ENCODE data around the gene ECHDC3.
"Not testable (repeated sequence)": the region's sequence is repeated elsewhere in the genome, so short reads cannot be mapped to it uniquely, and the experiment has no call there.

Gene ECHDC3

DNA sequence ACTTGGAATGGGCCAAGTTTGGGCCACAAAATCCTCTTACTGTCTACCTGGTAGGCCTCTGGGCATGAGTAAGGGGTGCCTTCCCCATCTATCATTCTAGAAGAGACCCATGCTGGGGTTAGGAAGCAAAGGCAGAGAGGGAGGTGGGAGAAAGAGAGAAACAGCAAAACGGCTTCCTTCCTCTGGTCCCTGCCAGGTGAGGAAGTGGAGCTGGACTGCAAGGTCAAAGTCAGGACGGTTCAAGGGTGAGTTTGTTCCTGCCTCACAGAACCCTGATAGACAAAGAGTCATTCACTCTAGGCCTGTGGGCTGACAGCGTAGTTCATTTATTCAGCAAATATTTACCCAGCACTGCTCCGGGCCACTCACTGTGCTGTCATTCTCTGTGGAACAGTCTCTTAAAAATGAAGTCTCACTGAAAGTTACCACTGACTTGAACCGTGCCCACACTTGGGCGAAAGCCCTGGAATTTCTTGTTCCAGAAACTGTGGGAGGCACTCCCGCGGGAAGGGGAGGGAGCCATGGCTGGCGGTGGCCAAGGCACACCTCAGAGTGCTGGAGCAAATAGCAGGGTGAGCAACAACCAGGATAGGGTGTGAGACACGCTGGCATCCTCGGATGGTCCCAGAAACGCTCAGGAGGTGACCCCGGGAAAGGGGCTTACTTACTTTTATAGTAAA, 26.2 kb upstream of the ECHDC3 start:
- no peak for DNase-seq (ENCODE audit: low spot score)

DNA sequence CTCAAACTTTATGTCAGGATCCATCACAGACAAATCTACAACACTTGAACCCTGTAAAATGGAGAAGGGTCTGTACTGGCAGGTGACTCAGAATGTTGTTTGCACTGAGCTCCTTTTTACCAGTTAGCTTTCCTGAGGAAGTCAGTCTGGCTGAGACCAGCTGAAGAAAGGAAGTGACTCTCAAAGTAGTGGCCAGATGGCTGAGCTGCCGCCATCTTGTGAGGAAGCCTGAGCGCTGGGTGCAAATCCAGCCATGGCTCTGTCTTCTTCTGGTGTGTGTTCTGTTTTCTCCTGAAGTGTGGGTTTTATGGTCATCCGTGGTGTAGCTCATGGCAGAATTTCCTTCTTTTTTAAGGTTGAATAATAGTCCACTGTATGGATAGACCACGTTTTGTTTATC, 25.5 kb upstream of the ECHDC3 start:
- no peak for DNase-seq (ENCODE audit: low spot score)

DNA sequence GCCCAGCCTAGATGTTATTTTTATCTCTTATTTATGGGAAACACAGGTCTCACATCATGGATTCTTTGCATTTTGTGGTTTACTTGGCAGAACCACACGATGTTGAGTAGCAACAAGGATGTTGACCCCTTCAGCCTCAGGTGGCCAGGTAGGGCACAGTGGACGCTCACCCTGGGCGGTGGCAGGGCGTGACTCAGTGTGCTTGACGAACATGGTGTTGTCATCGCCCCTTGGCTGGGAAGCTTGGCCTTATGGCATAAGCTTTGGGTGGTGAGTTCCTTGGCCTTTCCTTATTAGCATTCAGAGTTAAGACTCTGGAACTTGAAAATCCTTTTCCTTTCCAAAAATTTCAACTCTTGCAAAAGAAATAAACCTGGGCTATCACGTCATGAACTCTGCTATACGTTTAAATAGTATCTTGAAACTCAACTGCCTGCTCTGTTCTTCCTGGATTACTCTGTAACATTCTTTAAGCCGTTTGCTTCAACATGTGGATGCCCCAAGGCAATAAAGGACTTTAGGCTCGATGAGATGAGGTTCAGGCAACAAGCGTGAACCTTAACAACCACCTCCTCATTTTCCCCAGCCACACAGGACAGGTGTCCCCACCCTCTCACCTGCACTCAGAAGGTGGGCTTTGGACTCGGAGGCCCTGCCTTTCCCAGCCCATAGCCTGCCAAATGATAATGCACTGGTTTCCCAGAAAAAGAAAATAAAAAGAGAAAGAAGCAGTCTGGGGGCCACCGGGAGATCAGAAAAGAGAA, 22.5 kb upstream of the ECHDC3 start:
- no peak for DNase-seq (ENCODE audit: low spot score)

DNA sequence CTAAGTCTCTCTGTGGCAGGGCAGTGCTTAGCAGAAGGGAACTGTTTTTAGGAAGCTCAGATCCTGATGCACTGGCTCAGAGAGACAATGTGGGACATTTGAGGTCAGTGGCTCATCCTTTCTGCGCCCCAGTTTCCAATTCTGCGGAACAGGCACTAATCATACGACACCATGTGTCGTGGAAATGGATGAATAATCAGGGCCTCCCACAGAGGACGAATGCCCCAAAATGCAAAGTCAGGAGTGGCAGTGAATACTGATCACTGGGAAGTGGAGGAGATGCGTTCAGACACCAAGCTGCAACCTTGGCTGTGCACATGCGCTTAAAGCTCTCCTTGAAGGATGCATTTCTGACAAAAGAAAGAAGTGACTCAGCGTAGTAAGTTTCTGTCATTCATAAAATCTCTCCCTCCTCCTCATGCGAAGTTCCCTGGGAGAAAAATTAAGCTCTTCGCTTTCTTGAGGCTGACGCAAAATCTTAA, 21.9 kb upstream of the ECHDC3 start:
- no peak for DNase-seq (ENCODE audit: low spot score)

DNA sequence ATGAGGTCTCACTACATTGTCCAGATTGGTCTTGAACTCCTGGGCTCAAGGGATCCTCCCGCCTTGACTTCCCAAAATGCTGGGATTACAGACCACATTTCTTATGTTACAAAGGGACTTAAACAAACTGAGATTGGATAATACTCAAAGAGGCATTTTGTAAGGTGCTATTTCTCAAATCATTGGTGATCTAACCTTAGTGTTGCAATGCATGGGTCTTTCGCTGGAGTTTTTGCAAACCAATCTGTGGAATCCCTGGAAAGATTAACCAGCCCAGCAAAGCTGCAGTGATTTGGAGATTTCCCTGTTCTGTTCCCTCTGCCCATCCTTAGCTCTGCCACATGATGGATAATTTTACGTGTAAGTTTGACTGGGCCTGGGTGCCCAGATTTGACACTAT, 20.4 kb upstream of the ECHDC3 start:
- no peak for DNase-seq (ENCODE audit: low spot score)

DNA sequence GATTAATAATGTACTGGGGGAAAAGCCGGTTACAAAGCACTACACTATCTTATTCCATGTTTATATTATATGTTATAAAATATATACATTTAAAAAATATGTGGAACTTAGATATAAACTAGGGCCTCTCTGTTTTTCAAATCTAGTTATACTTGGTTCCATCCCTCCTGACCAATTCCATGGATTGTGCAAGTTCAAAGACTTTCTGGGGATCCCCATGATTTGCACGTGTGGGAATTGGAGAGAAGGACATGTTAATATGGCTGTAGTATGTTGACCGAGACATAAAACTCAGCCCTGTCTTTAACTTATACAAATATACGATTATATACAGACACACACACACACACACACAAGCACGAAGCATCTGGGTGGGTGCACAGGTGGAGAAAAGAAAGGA, 18.8 kb upstream of the ECHDC3 start:
- DNase-seq (ENCODE audit: low spot score): no peak

DNA sequence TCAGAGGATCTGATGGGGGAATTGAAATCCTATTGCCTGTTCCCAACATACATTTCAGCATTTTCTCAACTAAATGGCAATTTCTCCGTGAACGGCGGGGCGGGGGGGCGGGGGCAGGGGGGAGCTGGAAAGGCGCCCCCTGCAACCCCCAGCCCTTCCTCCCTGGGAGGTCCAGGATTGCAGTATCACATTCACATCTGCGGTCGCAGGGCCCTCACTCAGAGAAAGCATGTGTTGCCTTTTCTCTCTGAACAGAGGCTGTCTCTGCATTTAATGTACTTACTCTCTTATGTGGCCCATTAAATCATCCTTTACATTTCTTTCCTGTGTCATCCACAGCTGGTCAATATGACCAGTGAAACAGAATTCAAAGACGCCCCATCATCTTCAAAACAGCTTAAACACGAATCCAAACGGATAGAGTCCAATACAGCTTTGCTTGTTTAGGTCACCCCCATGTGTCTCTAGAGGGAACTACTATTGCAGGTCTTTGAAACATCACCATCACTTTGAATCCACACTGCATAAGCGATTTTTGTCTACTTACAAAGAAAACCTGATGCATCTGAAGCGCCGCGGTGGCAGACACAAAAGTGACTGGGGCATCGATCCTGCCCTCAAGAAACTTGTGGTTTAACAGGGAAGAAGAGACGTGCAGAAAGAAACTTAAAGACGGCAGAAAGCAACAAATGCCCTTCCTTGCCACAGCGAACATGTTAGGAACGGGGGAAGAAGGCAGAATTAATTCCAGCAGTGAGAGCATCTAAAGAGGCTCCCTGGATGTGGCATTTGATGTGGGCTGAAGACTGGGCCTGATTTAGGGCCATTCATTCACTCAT, 17.0 kb upstream of the ECHDC3 start:
- DNase-seq (ENCODE audit: low spot score): no peak

DNA sequence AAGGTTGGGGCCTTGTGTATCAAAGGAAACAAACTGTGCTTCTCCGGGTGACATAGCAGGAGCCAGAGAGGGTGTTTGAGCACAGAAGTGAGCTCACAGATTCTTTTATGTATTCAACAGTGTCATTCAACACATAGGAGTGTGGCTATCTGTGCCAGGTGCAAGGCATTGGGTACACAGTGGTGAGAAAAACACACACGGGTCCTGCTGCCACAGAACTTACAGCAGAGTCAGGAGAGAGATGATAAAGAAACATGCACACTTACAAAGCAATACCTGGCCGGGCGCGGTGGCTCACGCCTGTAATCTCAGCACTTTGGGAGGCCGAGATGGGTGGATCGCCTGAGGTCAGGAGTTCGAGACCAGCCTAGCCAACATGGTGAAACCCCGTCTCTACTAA, 16.3 kb upstream of the ECHDC3 start:
- no peak for DNase-seq (ENCODE audit: low spot score)

DNA sequence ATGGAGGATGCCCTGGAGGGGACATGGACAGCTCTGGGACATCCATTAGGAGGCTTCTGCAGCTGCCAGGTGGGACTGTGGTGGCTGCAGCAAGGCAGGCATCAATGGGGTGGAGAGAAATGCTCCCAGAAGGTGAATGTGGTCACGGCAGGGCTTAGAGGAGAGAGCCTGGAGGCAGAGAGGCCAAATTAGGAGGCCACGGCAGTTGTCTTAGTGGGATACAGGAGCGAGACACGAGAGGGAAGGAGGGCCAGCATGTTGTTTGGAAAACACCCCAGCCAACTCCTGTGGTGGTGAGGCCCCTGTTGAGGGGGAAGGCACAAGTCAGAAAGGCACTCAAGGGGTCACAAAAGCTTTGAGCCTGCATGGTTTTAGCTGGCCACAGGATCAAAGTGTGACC, 14.6 kb upstream of the ECHDC3 start:
- DNase-seq (ENCODE audit: low spot score): no peak

DNA sequence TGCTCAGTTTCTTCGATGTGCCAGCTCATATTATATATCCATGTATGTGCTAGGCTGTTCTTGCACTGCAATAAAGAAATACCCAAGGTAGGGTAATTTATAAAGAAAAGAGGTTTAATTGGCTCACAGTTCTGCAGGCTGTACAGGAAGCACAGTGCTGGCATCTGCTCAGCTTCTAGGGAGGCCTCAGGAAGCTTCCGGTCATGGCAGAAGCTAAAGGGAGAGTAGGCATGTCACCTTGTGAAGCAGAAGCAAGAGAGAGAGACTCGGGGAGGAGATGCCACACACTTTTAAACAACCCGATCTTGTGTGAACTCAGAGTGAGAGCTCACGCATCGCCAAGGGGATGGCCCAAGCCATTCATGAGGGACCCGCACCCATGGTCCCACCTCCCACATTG, 13.8 kb upstream of the ECHDC3 start:
- DNase-seq (ENCODE audit: low spot score): no peak

DNA sequence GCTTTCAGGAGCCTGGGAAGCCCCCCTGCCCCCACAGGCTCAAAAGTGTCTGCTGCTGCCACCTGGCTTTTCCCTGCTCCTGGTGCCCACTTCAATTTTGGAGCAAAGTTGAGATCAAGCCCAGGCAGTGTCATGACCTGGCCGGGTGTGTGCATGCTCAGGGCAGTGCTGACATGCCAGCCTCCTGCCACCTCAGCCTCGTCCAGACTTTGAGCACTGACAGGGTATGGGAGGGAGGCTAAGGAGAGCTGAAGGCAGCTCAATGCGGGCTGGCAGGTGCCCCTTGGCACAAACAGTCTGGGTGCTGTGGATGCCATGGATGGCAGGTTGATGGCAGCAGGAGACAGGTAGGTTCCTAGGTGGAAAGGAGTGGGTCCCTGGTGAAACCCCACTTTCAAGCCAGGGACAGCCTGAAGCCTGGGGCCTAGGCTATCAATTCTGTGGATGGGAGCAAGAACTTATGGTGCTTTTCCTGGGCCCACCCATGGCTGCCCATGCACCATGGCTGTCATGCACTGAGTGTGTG, 12.3 kb upstream of the ECHDC3 start:
- DNase-seq (ENCODE audit: low spot score): no peak

DNA sequence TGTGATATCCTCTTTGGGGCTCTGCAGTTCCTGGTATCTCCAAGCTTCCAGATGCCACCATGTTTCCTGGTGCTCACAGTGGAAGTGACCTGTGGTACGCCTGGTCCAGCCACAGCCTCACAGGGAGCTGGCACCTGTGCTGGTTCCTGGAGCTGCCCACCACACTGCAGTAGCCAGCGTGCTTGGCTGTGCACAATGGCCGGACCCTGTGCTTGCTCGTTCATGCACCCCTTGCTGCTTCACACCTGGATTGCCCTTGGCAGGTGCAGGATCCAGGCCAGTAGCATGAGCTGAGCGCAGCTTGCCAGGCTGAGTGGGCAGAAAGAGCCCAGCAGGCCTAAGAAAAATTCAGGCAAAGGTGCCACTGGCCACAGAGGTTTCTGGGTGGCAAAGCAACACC, 11.4 kb upstream of the ECHDC3 start:
- DNase-seq (ENCODE audit: low spot score): no peak

DNA sequence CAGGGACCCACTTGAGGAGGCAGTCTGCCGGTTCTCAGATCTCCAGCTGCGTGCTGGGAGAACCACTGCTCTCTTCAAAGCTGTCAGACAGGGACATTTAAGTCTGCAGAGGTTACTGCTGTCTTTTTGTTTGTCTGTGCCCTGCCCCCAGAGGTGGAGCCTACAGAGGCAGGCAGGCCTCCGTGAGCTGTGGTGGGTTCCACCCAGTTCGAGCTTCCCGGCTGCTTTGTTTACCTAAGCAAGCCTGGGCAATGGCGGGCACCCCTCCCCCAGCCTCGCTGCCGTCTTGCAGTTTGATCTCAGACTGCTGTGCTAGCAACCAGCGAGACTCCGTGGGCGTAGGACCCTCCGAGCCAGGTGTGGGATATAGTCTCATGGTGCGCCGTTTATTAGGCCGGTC, 5.4 kb upstream of the ECHDC3 start:
- not testable (repeated sequence) for DNase-seq (ENCODE audit: low spot score)

DNA sequence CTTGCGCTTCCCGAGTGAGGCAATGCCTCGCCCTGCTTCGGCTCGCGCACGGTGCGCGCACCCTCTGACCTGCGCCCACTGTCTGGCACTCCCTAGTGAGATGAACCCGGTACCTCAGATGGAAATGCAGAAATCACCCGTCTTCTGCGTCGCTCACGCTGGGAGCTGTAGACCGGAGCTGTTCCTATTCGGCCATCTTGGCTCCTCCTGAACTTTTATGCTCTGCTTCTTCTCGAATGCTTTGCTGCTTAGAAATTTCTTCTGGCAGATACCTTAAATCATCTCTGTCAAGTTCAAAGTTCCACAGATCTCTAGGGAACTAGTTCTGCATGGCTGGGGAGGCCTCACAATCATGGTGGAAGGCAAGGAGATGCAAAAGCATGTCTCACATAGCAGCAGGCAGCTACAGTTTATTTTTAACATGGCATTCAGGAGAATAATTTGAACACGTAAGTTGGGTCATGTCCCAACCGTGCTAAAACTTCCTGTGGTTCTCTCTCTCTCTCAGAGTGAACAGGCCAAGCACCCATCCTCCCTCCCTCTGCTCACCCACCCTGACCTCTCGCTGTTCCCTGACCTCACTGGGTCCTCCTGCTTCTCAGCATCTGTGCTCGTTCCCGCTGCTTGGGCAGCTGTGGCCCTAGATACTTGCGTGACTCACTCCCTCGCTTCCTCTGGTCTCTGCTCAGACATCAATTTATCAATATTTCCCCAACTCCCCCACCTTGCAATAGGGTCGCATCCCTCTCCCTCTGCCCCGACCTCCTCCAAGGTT, 4.7 kb upstream of the ECHDC3 start:
- DNase-seq (ENCODE audit: low spot score): not testable (repeated sequence)

DNA sequence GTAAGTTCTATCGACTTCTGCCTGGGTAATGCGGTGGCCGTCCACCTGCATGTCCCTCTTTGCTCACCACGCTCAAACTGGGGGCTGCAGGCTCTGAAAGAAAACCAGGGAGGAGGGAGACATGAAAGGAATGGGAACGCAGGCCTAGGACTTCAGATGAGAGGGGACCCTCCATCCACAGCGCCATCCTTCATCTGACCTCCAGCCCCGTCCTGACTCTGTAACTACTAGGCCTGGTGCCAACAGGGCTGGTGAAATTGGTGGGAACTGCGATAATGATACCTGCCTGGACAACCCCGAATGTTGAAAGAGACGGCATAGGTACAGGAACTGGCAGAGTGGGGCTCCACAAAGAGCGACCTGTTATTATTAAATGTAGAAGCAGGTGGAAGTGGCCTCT, 1.3 kb upstream of the ECHDC3 start:
- DNase-seq (ENCODE audit: low spot score): no peak

DNA sequence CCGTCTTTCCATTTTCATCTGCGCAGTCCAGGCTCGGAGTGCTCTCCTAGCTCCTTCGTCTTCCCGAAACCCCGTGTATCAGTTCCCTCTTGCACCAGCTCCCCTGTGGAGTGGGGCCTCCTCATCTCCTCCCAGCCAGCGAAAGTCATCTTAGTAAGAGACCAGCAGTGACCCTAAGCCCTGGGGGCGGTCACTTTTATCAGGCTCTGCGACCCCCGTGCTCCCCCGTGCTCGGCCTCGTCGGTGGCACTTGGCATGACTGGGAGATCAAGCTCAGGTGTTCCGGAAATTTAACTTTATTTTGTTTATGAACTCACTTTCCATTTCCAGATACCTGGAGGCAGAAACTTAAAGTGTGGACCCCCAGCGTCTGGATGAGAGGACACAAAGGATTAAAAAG, 574 bp upstream of the ECHDC3 start:
- DNase-seq (ENCODE audit: low spot score): no peak

DNA sequence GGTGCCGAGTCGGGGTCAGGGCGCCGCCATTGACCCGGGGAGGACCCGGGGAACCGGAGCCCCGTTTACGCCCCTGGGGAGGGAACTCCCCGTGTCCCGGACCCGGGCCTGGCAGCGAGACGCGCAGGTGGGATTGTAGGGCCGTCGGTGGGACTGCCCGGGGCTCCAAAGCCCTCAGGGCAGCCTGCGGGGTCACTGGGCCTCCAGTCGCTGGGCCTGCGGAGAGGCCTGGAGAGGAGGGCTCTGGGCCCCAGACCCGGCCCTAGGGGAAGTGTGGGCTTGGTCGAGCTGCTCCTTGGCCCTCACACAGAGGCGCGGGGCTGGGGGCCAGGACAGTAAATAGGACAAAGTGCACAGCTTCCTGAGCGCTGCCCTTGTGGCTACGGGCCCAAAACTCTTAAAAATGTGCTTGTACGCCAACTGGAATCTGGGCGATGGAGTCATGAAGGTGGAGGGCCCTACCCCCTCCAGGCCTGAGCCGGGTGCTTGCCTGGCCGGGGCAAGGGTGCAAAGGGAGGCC, 657 bp downstream of the ECHDC3 start:
- no peak for DNase-seq (ENCODE audit: low spot score)

DNA sequence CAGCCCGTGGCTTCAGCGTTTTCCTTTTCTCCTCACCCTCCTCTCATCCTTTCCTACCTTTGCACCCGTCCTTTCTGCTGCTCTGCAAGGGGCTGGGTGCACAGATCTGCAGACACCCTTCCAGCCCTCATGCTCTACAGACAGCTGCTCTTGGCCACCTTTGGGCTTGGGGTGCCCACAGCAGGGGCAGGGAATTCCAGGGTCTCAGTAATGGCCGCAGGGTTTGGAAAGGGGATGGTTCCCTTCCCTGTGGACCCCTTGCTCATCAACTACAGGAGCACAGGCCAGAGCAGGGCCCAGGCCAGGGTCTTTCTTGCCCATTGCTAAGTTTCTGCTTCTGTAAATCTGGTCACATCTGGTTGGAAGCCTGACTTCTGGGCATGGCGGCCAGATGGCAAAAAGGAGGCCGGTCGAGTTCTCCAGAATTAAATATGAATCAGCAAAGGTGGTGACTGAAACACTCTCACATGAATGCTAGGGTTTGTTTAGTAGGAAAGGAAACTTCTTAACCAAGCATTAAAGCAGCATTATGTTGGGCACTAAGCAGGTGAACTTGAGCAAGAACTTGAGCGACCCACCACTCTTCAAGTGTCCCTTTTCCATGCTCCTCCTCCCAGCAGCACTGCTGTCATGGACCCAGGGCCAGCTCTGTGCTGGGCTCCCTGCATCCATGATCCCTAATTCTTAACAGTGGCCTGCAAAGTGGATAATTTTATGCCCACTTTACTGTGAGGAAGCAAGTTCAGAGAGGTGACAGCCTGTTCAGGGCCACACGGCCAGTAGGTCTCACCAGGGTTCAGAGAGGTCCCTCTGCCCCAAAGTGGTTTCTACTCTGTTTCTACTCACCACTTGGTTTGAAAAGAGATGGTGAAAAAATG, 1.5 kb downstream of the ECHDC3 start:
- no peak for DNase-seq (ENCODE audit: low spot score)

DNA sequence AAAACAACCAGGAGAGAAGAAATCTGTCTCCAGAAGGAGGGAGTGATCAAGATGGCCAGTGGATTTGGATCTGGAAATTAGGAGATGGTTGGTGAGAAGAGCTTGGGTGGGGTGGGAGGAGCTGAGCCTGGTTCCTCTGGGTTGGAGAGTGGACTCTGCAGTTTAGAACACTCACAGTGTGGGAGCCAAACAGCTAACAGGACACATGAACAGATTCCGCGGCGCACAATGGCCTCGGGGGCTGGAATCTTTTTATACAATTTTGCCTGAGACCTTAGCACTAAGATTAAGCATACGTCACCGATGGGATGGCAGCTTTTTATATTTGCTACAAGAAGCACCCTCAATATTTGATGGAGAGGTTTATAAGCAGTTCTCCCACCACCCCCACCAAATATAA, 2.9 kb downstream of the ECHDC3 start:
- DNase-seq (ENCODE audit: low spot score): no peak

DNA sequence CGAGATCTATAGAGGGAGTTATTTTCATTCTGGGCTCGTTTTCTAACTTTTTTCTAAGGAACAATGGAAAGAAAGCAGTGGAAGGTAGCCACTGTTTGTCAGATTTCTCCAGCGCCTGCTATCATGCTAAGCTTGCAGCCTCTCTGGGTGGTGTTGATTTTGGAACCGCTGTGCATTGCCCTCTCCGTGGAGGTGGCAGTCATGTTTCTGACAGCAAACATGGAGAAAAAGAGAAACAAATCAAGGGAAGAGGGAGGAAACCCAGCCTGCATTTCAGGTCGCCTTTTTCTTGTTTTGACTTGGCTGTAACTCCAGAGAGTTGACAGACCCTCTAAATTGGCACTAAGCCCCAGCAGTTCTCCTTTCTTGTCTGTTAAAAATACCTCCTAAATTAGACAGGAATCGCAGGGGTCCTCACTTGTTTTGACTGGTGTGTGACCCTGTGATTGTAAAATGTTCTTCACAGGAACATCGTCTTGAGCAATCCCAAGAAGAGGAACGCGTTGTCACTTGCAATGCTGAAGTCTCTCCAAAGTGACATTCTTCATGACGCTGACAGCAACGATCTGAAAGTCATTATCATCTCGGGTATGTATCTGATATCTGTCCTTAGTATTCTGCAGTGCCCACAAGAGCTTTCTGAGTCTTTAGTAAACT, 4.8 kb downstream of the ECHDC3 start:
- no peak for DNase-seq (ENCODE audit: low spot score)

Measured in ecto neural progenitor cell (in vitro differentiated cells).